GM21576 (cell line): ENCODE data around the gene GRAMD4.

Source experiments
- ATAC-seq: cut with Tn5 transposase; IDR thresholded peaks from one replicate; pipeline ENCODE4 v1.9.1; 2021; ENCODE audit warnings: mild to moderate bottlenecking, moderate library complexity; ENCODE audit not compliant: unreplicated experiment

Gene GRAMD4

GRCh38 chr22:46619830-46620501 lies at the start of gene GRAMD4:
Gene GRAMD4 (plus strand): TSS chr22:46620386. CDS start chr22:46626800, 6,414 bp downstream.
- ATAC-seq: no peak

GRCh38 chr22:46571642-46572250 lies 48.4 kb upstream of the GRAMD4 start:
- no peak for ATAC-seq

GRCh38 chr22:46572911-46573780 lies 47.0 kb upstream of the GRAMD4 start:
- no peak for ATAC-seq

- no peak for ATAC-seq
Observed at GRCh38 chr22:46573781-46574437, 46.3 kb upstream of the GRAMD4 start.

- ATAC-seq: no peak
Observed at GRCh38 chr22:46574438-46574992, 45.7 kb upstream of the GRAMD4 start.

DNA sequence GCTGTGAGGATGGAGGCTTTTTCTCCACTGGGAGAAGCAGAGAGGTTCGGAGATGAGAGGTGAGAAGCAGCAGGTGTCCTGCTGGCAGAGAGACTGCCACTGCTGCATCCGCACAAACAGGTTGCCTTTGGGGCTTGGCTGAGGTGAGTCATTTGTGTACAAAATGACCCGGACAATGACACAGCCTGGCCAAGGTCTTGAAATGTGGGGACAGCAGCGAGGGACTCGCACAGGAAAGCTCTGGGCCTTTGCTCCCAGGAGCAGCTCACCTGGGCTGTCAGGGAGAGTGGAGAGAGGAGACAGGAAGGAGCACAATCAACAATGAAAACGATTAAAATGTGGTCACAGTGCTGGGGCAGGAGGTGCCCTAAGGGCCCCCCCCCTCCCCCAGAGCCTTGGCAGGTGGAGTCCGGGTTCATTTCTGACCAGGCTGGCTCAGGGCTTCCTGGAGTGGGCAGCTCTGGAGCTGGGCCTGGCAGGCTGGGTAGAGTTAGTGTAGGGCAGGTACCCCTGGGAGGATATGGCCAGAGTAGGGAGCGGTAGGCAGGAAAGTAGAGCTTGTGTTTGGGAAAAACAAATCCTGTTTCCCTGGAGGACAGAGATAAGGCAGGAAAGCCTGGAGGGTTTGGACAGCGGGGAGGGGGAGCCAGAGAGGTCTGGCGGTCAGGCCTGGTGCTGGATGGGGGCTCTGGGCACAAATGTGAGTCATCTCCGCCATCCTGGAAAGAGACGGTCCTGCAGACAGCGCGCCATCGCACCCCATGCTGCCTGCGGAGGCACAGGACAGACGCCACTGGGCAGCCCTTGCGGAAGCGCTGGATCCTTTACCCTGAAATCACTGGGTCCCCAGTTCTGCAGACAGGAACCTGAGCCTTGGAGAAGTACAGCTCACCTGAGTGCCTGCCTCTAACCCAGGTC lies 44.9 kb upstream of the GRAMD4 start:
- no peak for ATAC-seq

- no peak for ATAC-seq
Observed at GRCh38 chr22:46575911-46576555, 44.2 kb upstream of the GRAMD4 start.

DNA sequence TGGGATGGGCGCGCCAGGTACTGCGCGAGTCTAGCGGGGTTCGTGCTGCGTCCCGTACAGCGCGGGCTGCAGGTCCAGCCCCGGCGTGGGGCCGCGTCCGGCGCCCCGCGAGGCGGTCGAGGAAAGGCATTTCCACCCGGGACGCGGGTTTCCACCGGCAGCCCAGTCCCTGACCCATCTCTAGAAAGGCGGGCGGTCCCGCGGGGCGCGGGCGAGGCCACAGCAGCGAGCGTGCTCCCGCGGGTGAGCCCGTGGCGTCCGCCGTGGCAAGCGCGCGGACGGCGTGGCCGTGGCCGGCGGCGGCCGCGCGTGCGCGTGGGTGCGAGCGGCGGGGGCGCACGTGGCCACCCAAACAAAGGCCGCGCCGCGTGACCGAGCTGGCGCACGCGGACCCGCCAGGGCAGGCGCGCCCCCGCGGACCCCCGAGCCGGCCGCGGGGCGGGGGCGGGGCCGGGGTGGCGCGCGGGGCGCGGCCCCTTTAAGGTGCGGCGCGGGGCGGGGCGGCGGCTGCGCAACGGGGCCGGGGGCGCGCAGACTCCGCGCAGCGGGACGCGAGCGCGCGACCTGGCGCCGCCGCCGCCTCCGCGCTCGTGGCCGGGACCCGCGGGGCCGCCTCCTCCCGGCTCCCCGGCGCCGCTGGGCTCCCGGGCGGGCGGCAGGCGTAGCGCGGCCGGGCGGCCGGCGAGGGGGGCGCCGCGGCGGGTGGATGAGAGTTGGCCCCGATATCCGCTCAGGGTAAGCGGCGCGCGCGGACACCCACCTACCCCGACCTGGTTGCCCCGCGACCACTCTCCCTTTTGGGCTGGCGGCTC lies 43.4 kb upstream of the GRAMD4 start:
- no peak for ATAC-seq

DNA sequence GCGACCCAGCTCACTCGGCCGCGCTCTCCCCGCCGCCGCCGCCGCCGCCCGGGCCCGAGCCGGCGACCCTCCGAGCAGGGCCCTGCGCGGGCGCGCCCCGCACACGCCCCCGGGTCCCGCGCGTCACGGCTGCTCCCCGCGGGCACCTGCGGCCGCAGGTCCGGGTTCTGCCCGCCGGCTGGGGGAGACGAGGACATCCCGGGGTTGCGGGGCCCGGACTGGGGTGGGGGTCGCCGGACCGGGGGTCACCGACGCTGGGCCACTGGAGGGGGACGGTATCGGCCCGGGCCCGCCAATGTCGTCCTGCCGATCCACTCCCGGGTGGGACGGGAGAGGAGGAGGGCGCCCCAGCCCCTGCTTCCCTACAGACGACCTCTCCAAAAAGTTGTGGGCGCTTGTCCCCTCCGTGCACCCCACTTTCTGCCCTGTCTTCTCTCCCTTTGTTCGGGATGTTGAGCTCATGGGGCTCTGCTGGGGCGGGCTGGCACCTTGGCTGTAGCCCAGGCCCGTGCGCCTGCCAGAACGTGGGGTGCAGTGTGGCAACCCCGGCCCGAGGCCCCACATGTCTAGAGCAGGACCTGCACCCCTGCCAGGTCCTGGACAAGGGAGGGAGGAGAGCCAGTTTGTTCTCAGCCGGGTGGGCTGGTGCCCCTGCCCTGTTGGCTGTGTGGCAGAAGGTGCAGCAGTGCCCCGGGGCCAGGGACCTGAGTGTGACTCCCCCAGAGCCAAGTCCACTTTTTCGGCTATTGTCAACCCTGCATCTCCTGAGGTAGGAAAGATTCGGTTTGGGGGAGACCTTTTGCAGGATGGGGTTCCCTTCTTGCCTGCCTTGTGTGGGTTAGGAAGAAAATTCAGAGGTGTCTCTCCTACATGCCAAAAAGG lies 42.6 kb upstream of the GRAMD4 start:
- ATAC-seq: no peak

DNA sequence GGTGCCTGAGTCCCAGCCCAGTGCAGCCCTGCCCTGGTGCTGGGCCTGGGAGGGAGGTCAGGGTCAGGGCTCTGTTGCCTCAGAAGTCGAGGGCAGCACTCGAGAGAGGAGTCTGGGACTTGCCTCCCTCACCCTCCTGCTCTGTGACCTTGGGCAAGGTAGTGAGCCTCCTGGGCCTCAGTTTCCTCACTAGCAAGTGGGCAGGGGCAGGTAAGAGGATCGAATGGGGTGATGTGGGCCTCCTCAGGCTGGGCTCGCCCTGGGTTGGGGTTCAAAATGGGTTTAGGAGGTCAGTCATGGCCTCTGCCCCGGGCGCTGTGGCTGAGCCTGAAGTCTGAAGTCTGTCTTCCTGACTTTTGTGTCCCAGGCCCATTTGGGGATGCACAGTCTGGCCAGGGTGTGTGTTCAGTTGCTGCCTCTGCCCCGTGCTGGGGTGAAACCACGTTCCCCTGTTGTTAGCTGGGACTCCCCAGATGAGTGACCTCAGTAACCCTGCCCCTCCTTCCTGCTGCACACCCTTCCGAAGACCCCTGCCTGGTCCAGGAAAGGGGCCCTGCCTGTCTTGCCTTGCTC lies 41.8 kb upstream of the GRAMD4 start:
- ATAC-seq: no peak

GRCh38 chr22:46578824-46579561 lies 41.2 kb upstream of the GRAMD4 start:
- no peak for ATAC-seq

DNA sequence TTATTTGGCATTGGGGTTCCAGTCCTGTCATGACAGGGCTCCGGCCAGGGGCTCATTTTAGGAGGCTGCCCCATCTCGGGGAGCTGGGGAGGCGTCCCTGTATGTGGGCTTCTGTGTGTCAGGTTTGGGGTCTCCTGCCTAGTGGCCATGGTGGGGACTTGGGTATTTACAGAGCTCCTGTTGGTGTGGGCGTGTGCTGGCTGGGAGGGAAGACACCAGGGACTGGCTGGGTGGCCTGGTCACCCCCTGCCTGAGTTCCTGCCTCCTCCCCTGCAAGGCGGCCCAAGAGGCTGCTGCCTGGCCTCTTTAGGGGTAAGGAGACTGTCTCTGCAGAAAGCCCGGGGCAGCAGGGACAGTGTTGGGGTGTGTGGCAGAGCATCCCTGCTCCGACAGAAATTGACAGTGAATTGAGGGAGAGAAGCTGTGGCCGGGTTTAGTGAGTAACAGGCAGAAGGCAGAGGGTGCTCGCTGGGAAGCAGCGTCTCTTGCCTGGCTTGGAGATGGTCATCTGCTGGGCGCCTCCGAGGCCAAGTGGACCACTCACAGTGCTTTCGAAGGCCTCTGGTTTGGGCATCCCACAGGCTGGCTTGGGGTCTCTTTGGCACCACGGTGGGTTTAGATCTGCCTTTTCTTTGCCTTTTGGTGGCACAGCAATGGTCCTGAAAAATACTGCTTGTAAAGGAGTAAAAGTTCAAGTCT lies 40.3 kb upstream of the GRAMD4 start:
- no peak for ATAC-seq

GRCh38 chr22:46580940-46581537 lies 39.1 kb upstream of the GRAMD4 start:
- no peak for ATAC-seq

DNA sequence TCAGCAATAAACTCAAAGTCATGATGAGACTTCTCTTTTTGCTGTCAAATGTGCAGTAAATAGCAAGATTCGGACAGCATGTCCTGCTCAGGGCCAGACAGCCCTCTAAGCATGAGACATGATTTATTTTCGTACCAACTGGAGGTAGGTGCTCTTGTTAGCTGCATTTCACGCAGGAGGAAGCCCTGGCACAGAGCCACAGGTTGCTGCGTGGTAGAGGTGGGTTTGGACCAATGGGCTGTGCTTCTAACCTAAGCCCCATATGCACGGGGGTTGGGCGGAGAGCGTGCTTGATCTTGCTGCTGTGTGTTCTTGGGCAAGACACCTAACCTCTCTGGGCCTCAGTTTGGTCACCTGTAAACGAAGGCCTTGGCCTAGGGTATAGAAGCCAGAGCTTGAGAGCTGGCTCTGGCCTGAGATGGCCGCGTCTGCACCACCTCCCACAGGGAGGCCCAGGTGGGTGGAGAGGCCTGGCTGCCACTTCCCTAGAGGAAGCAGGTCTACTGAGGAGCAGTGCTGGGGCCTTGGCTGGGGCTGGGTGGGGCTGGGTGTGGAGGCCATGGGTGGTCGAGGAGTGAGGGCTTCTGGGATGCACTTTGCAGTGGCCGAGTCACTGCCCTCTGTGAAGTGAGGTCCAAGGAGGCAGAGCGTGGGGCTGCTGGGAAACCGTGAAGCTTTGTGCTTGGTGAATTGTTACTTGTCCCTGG lies 38.5 kb upstream of the GRAMD4 start:
- ATAC-seq: no peak
